ENCODE data around the gene PAPPA.

GRCh38 chr9:116327701-116328405, 174.3 kb downstream of the PAPPA start:
- TF ChIP-seq CTCF (IDR thresholded peaks at IDR 0.05) (no peak), POLR2A (IDR thresholded peaks at IDR 0.05) (no peak)
